GM19397 (cell line): Measurements from ENCODE around the gene GLP1R.

ENCODE experiments used
- ATAC-seq: cut with Tn5 transposase; IDR thresholded peaks from one replicate; pipeline ENCODE4 v1.9.1; 2021; ENCODE audit warnings: mild to moderate bottlenecking, moderate library complexity; ENCODE audit not compliant: unreplicated experiment

GLP1R gene

GRCh38 chr6:39061588-39061987 is 13.0 kb downstream of the GLP1R start:
- no peak for ATAC-seq

DNA sequence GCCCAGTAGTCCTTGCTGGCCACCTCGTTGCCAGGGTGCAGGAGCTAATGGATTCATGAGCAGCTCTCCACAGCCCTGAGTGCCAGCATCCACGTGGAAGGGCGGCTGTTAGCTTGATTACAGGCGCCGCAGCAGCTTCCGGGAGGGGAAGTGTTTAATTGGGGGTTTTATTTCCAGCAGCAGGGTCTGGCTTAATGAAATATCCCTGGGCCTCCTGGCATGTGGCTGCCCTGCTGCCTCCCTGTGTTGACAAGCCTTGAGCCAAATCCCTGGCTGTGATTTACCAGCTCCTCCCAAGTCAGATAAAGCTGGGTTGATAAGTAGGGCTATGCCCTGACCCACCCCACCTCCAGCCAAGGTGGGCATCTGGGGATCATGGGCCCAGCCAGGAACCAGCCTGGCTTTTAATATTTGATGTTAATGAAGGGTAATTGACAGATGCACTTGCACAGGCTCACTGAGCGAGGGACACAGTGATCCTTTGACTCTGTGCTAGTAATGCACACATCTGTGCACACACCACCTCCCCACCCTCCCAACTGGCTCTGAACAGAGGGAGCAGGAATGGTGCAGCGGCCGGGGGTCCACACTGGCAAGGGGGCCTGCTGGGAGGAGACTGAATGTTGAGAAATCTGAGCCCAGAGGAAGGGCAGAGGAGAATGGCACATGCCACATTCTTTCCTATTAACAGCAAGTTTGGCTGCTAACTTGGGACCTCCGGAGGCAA is 13.6 kb downstream of the GLP1R start:
- ATAC-seq: no peak

DNA sequence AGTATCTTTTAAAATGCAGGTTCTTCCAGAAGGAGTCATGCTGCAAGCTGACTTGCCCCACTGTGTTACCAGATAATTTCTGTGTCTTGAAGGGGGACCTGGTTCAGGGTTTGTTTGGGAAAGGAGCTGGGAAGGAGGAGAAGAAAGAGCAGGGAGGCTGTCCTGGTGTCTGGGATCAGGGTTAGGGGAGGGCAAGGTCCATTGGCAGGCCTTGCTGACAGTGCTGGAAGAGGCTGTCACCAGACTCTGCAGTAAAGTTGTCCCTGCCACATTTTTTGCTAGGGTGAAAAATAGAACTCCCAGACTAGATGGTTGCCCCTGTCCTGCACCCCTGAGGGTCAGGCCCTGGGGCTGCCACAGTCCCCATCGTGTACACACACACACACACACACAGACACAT is 14.9 kb downstream of the GLP1R start:
- no peak for ATAC-seq

- ATAC-seq: no peak
Observed at GRCh38 chr6:39065561-39065960, 17.0 kb downstream of the GLP1R start.

- ATAC-seq: no peak
Observed at GRCh38 chr6:39068391-39068790, 19.8 kb downstream of the GLP1R start.

- no peak for ATAC-seq
Observed at GRCh38 chr6:39072830-39073229, 24.2 kb downstream of the GLP1R start.

GRCh38 chr6:39073471-39074355 is 25.1 kb downstream of the GLP1R start:
- ATAC-seq: no peak

- ATAC-seq: no peak
Observed at GRCh38 chr6:39074486-39074885, 25.9 kb downstream of the GLP1R start.

DNA sequence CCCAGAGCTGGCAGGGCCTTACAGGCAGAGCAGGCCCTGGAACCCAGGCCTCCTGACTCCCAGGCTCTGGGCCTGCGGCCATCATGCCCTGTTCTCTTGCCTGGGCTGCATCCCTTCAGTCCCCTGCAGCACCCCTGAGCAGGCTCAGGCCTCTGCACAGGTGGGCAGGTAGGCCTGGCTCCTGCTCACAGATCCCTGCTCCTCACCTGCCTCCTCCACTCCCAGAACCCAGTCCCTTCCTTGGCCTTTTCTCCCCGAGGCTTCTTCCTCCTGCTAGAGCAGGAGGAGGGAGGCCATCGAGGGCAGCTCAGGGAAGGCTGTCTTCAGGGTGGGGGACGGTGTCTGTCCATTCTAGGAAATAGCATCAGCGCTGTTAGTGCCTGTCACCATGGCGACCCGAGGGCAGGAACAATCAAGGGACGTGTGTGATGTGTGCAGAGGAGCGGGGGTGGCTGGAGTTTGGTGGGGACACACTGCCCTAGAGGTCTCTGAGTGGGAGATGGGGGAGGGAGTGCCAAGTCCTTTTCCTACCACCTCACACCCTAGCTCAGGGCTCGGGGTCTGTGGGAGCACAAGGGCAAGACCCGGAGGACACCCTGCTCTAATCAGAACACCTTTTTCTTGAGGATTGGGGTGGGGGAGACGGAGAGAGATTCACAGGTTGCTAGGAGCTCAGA is 26.6 kb downstream of the GLP1R start:
- no peak for ATAC-seq

GRCh38 chr6:39075807-39076622 is 27.4 kb downstream of the GLP1R start:
- ATAC-seq: no peak

- no peak for ATAC-seq
Observed at GRCh38 chr6:39076623-39077535, 28.3 kb downstream of the GLP1R start.

DNA sequence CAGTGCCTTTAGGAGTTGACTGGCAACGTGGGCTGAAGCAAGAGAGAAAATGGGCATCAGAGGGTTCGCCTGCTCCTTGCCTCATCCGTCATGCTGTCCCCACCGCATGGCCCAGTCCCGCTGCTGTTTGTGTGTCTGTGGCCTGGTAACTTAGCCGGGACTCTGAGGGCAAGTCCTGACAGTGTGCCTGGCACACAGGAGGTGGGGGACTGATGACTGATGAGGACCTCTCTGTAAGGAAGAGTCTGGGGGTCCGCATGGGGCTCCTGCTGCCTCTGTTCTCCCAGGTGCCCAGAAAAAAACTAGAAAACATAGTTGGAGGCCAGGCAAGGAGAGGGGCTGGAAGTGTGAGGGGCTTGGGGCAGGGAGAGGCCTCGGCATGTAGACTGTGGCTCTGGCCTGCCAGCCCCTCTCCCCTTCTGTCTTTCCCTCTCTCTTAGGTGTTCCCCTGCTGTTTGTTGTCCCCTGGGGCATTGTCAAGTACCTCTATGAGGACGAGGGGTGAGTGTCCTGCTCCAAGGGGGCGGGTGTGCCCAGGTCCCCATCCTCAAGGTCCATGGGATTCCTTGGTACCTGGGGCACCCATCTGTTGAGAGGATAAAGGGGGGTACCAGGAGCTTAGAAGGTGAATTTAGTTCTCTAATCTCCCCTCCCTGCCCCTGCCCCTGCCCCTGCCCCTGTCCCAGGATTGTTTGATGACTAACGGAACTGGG is 29.5 kb downstream of the GLP1R start:
- no peak for ATAC-seq

DNA sequence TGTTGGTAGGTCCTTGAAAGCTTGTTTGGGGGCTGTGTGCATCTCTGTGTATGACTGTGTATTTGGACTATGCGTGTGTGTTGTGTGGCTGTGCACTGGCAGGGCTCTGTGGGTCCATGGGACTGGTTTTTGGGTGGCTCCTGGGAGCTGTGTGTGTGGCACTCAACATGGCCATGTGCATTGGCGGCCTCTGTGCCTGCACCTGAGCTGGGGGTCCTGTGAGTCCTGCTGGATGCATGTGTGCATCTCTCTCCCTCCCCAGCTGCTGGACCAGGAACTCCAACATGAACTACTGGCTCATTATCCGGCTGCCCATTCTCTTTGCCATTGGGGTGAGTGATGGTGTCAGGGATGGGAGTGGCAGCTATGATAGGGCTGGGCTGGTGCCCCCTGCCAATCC is 30.1 kb downstream of the GLP1R start:
- no peak for ATAC-seq

GRCh38 chr6:39079197-39080125 is 30.9 kb downstream of the GLP1R start:
- ATAC-seq: no peak

DNA sequence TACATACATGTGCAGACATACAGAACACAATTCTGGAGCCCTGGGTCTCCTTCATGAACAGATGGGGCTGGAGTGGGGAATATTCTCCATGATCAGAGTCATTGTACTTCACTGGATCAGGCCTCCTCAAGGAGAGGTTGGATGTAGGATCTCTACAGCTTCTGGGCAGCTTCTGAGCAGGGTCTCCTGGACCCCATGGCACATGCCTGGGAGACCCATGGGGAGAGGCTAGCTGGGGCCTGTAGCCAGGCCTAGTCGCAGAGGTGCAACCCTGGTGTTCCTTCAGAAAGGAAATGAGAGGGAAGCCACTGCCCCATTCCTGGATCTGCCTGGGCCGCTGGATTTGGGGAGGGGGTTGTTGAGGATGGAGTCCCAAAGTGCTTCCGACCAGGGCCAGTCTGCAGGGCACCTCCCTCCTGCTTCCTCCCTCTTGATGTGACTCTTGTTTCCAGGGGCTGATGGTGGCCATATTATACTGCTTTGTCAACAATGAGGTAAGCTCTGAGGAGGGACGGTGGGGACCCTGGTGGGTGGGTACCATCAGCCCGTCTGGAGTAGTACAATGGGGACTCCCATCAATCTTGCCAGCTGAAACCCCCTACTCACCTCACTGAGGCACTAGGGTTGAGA is 31.8 kb downstream of the GLP1R start:
- no peak for ATAC-seq

GRCh38 chr6:39082310-39082709 is 33.7 kb downstream of the GLP1R start:
- ATAC-seq: no peak

DNA sequence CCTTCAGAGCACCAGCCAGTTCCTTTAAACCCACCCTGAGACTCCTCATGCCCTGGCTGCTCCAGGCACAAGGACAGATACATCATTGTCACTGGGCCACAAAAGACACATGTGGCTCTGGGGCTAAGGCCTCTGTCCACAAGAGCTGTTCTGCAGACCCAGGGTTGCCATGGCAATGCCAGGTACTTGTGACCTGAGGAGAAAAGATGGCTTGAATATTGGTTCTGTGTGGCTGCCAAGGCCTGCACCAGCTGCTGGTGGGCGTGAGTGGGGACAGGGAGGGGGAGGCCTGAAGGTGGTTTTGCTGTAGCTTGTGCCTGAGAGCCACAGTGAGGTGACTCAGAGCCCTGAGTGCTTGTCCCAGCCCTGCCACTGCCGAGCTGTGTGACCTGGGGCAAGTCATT is 34.7 kb downstream of the GLP1R start:
- no peak for ATAC-seq

DNA sequence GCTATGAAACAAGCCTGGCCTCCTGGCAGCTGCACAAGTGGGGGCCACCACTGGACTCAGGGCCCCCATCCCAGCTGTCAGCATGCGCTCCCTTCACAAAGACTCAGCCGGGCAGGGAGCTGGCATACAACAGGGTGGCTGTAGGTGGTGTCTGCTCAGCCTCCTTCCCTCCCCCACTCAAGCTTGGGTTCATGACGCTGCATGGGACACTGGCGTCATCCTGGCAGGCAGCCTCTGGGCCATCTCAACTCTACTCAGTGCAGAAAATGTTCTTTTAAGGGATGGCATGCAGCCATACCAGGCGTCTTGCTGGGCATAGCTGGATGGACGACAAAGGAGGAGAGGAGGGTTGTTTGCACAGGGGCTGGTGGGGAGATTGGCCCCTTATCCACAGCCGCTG is 35.9 kb downstream of the GLP1R start:
- no peak for ATAC-seq
